GM18526 (cell line): ENCODE measurements around the gene DIAPH2.

ENCODE experiments used
- POLR2A ChIP-seq: IDR thresholded peaks from 3 replicates; pipeline ENCODE4 v1.6.1; 2011; ENCODE audit not compliant: insufficient read length; ENCODE audit errors: extremely low read depth

DIAPH2 gene

GRCh38 chrX:97405031-97405660, 720.5 kb downstream of the DIAPH2 start:
- TF ChIP-seq POLR2A = no peak

GRCh38 chrX:97416461-97416860, 731.8 kb downstream of the DIAPH2 start:
- TF ChIP-seq POLR2A = no peak

DNA sequence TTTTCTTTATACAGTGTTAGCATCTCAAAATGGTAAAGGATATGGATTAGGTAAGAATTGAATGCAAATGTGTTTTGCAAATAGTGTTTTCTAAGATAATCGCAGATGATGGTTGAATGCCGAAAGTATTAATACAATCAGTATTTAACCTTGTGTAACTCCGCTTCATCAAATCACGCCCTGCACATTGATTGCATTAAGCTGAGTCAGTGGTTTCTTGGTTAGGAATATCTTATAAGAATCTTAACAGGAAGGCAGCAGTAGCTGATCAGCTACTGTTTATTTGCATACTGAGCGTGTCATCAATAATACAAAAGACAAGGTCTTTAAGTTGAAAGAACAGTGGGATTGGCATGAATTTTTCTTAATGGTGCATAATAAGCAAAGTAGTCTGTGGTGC, 744.5 kb downstream of the DIAPH2 start:
- no peak for TF ChIP-seq POLR2A

- no peak for TF ChIP-seq POLR2A
These were observed 746.6 kb downstream of the DIAPH2 start for GRCh38 chrX:97431281-97431680.

DNA sequence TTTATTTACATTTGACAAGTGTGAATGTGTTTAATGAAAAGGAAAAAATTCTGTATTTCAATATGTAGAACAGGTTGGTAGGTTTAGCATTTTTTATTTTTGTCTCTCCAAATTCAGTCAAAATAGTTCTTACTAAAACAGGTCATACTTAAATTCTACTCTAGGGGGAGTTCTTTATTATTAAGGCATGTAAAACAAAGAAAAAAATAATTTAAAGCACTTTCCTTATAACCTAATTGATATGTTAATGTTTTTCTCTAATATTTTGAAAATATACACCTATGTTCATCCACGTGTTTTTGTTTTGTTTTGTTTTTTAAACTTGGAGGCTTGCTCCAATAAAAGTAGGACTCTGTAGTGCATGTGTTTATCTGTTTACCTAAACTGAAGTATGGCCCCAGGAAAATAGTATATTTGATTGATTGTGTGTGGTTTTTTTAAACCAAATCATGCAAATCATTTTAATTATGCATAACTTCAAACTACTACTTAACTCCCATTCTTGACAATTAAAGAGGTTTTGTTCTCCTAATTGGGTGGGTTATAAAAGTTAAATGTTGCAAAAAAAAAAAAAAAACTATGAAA, 761.7 kb downstream of the DIAPH2 start:
- TF ChIP-seq POLR2A = no peak

GRCh38 chrX:97447306-97447705, 762.7 kb downstream of the DIAPH2 start:
- no peak for TF ChIP-seq POLR2A

DNA sequence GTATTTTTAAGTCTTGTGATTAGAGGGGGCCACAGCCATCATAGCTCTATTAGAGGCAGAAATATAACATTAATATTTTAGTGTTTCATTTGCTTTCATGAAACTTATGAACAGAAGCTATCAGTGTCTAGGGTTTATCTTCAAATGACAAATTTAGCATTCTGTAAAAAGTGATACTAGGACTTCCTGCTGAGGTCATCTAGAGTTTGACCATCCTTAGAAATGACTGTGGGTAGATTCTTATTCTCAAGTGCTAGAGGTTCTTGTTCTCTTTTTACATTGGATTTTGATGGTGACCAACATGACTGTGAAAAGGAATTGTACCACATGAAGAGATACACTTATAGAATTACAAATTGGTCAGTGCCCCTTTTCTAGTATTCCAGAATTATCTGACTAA, 767.6 kb downstream of the DIAPH2 start:
- TF ChIP-seq POLR2A = no peak

DNA sequence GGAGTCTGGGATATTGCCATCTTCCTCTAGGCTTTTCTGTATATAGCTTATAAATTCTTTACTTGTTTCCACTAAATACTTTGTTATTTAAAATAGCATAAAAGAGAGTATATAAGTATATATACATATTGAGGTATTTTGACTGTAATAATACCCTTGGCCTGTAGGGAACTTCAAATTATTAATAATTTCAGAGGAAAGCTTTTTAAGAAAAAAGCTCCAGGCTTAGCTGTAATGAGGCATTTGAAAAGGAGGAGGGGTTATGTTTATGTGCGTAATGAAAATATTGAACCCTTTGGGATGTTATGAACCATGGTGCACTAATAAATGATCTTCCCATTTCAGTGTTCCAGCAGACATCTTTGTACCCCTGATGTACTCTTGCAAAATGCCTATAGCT, 777.1 kb downstream of the DIAPH2 start:
- TF ChIP-seq POLR2A = no peak

GRCh38 chrX:97471071-97471470, 786.4 kb downstream of the DIAPH2 start:
- TF ChIP-seq POLR2A = no peak

- TF ChIP-seq POLR2A = no peak
These were observed 790.3 kb downstream of the DIAPH2 start for GRCh38 chrX:97474933-97475332.

DNA sequence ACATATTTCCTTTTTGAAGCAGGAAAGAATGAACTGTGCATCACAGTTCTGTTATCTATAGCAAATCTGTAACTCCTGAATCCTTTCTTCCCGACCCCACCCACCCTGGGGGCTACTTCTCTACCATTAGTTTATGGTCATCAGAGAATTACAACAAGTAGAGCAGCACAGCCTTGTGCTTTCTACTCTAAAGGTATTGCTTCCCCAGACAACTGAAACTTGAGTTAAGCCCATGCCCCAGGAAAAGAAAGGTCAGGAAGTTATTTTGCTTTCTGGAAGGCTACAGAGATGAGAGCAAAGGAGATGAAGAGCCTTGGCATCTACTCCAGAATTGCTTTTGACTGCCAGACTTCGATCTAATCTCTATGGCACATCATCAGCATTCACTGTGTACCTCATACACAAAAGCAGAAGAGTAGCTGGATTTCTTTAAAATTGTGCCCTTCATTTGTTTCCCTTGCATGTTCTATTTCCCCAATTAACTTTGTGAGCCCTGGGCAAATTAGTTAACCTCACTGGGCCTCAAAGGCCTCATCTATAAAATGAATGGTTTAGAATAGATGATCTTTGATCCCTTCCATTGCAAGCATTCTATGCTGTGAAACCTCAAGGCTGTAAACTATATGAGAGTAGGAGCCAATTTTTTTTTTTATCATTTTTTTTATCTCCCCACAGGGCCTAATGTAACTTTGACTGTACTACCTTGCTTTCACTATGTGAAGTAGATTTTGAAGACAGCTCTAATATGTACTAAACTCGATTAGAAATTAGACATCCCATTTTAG, 794.7 kb downstream of the DIAPH2 start:
- TF ChIP-seq POLR2A = no peak

- TF ChIP-seq POLR2A = no peak
These were observed 796.6 kb downstream of the DIAPH2 start for GRCh38 chrX:97481228-97481627.

DNA sequence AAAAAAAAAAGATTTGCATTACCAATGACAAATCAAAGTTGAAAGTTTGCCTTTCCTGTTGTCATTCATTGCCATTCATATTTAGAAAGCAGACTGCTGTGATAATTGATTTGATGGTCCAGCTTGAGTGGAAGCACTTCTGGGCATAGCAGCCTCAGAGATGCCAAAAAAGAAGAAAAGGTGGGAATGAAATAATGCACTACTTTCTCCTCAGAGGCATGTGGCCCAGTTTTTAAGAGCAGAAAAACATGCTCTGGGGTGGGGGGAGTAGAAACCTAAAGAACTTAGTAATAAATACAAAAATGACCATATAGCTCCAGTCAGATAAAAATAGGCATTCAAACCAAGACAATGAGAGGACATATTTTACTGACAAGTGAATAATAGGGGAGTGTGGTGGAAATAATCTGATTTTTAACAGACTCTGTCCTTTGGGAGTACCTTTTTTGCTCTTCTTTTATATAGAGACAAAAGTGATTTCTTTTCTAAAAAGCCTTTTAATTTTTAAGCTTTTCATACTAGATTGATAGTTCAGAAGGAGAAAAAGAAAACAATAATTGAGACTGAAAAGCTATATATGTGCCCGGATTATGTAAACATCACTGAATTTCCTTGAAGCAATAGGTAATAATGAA, 798.1 kb downstream of the DIAPH2 start:
- no peak for TF ChIP-seq POLR2A

DNA sequence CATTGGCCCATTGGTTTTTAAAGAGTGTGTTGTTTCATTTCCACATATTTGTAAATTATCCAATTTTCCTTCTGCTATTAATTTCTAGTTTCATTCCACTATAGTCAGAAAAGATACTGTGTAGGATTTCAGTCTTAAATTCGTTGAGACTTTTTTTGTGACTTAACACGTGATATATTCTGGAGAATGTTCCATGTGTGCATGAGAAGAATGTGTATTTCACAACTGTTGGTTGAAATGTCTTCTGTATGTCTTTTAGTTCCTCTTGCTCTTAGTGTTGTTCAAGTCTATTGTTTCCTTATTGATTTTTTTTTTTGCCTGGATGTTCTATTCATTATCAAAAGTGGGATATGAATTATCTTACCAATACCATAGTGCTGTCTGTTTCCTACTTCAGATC, 806.0 kb downstream of the DIAPH2 start:
- TF ChIP-seq POLR2A = no peak

DNA sequence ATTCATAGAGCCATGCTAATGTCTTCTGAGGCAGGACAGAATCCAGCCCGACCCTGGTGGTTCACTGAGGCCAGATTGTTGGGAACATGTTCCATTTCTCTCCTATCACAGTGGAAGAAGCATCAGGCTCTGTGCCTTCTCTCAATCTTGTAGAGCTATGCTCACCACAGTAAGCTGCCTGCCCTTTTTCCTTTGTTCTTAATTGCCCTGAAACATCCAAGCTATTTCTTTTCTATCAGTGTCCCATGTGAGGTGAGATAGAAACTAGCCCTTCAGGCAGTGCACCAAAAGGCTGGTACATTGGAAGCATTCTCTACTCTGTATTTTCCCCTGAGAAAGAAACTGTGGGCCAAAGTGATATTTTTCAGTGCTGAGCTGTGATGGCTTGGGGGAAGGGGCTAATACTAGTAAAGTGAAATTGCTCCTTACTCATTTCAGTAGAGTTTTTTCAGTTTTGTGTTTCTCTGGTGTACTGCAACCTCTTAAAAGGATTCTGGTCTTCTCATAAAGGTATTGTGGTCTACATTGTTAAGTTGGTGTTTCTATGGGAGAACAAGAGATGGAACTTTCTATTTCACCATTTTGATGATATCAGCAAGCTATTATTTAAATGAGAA, 810.2 kb downstream of the DIAPH2 start:
- TF ChIP-seq POLR2A = no peak

- no peak for TF ChIP-seq POLR2A
These were observed 813.5 kb downstream of the DIAPH2 start for GRCh38 chrX:97498093-97498492.

DNA sequence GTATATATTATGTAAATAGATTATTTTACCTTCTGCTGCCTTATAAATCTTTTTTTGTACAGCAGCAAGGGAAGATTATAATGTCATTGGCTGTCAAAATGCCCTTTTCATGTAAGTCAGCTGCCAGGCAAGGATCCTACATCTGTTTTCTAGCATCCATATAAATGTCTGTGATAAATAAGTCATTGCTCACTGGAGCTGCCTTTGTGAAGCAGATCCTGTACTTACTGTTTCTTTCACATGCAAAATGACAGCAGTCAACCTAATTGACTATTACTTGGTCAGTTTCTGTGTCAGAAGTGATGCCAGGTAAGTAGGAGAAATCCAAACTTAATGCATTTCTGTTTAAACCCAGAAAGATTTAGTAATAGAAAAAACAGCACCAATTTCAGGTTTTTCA, 819.8 kb downstream of the DIAPH2 start:
- no peak for TF ChIP-seq POLR2A
